HEK293 (cell line): ENCODE data around the gene HPSE2.
"Not testable (repeated sequence)": the region's sequence is repeated elsewhere in the genome, so short reads cannot be mapped to it uniquely, and the experiment has no call there.

Experiments used
- CTCF ChIA-PET: fragments of 350-600 bp; formaldehyde crosslinking; extraction: SDS; loops from one replicate; lab custom pipeline; 2021; ENCODE audit warnings: antibody characterized with exemption; lab: Yijun Ruan, JAX
- POLR2A ChIA-PET: fragments of 300-600 bp; formaldehyde crosslinking; extraction: SDS; loops from one replicate; lab custom pipeline; 2020; ENCODE audit warnings: antibody characterized with exemption, inconsistent platforms; lab: Yijun Ruan, JAX
- H3K27ac ChIP-seq: fragments of 200-500 bp; sonication (Bioruptor generic); 2 replicates; pipeline ENCODE4 v1.5.1; 2014; ENCODE audit warnings: low read depth, low read length, control low read depth, inconsistent platforms; ENCODE audit errors: extremely low read depth
- H3K36me3 ChIP-seq, 2 experiments: fragments of 200-500 bp in 1 of 2; sonication (Bioruptor generic) in 1 of 2; 1 replicate in 1 of 2; 2 replicates in 1 of 2; pipeline ENCODE4 v1.5.1; 2014 to 2017; ENCODE audit warnings: inconsistent platforms in 2 of 2, low read length in 2 of 2; ENCODE audit not compliant: control insufficient read depth in 2 of 2, insufficient read depth in 1 of 2
- H3K4me1 ChIP-seq: fragments of 200-500 bp; sonication (Bioruptor generic); 2 replicates; pipeline ENCODE4 v1.5.1; 2014; ENCODE audit warnings: mild to moderate bottlenecking, low read length, inconsistent platforms; ENCODE audit not compliant: control insufficient read depth, insufficient read depth
- H3K4me3 ChIP-seq: 2 replicates; pipeline ENCODE4 v1.5.1; 2011; ENCODE audit warnings: low read depth, mild to moderate bottlenecking, control low read depth, low read length, moderate library complexity
- H3K9me3 ChIP-seq: fragments of 200-500 bp; sonication (Bioruptor generic); 2 replicates; pipeline ENCODE4 v1.5.1; 2014; ENCODE audit warnings: low read depth, low read length, inconsistent platforms; ENCODE audit not compliant: control insufficient read depth, insufficient read depth
- PATZ1 ChIP-seq: fragments of 450-650 bp; formaldehyde crosslinking; IDR thresholded peaks from 2 replicates; pipeline ENCODE4 v1.5.1; 2016; ENCODE audit warnings: missing biosample characterization, missing genetic modification characterization
- ZBTB8A ChIP-seq: fragments of 450-650 bp; formaldehyde crosslinking; IDR thresholded peaks from 2 replicates; pipeline ENCODE4 v1.5.1; 2016; ENCODE audit warnings: missing biosample characterization, missing genetic modification characterization
- ZNF155 ChIP-seq: fragments of 450-650 bp; formaldehyde crosslinking; IDR thresholded peaks from 2 replicates; pipeline ENCODE4 v1.5.1; 2016; ENCODE audit warnings: missing biosample characterization, missing genetic modification characterization
- ZNF280D ChIP-seq: fragments of 450-650 bp; formaldehyde crosslinking; IDR thresholded peaks from 2 replicates; pipeline ENCODE4 v1.5.1; 2016; ENCODE audit warnings: missing biosample characterization, missing genetic modification characterization
- ZNF354C ChIP-seq: fragments of 450-650 bp; formaldehyde crosslinking; IDR thresholded peaks from 2 replicates; pipeline ENCODE4 v1.5.1; 2016; ENCODE audit warnings: missing biosample characterization, missing genetic modification characterization, low read depth, borderline replicate concordance
- ZNF426 ChIP-seq: fragments of 450-650 bp; formaldehyde crosslinking; IDR thresholded peaks from 2 replicates; pipeline ENCODE4 v1.5.1; 2017; ENCODE audit warnings: missing biosample characterization, missing genetic modification characterization, mild to moderate bottlenecking, inconsistent platforms, moderate library complexity
- ZNF596 ChIP-seq: fragments of 450-650 bp; IDR thresholded peaks from 2 replicates; pipeline ENCODE4 v1.5.0; 2018; ENCODE audit warnings: missing biosample characterization, mild to moderate bottlenecking, missing genetic modification characterization, moderate library complexity
- ZNF707 ChIP-seq: fragments of 450-650 bp; formaldehyde crosslinking; IDR thresholded peaks from 2 replicates; pipeline ENCODE4 v1.5.1; 2016; ENCODE audit warnings: missing biosample characterization, missing genetic modification characterization
- TF ChIP-seq, protein P1 (sequence below): fragments of 450-650 bp; formaldehyde crosslinking; IDR thresholded peaks from 2 replicates; pipeline ENCODE4 v1.5.1; 2016; ENCODE audit warnings: missing biosample characterization, missing genetic modification characterization
- TF ChIP-seq, protein P2 (sequence below): fragments of 450-650 bp; formaldehyde crosslinking; IDR thresholded peaks from 2 replicates; pipeline ENCODE4 v1.5.1; 2016; ENCODE audit warnings: missing biosample characterization, missing genetic modification characterization

The HPSE2 gene

DNA sequence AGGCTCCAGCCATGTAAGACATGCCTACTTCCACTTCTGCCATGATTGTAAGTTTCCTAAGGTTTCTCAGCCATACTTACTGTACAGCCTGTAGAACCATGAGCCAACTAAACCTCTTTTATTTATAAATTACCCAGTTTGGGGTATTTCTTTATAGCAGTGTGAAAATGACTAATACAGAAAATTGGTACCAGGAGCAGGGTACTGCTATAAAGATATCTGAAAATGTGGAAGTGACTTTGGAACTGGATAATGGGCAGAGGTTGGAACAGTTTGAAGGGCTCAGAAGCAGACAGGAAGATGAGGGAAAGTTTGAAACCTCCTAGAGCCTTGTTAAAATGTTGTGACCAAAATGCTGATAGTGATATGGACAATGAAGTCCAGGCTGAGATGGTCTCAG is 12.2 kb upstream of the HPSE2 start:
- H3K36me3 ChIP-seq, H3K4me1 ChIP-seq, POLR2A ChIA-PET, H3K9me3 ChIP-seq, CTCF ChIA-PET, H3K27ac ChIP-seq, H3K4me3 ChIP-seq: not testable (repeated sequence)
- TF ChIP-seq ZNF707 (tag by site-specific recombination), result peak; percentile 84

DNA sequence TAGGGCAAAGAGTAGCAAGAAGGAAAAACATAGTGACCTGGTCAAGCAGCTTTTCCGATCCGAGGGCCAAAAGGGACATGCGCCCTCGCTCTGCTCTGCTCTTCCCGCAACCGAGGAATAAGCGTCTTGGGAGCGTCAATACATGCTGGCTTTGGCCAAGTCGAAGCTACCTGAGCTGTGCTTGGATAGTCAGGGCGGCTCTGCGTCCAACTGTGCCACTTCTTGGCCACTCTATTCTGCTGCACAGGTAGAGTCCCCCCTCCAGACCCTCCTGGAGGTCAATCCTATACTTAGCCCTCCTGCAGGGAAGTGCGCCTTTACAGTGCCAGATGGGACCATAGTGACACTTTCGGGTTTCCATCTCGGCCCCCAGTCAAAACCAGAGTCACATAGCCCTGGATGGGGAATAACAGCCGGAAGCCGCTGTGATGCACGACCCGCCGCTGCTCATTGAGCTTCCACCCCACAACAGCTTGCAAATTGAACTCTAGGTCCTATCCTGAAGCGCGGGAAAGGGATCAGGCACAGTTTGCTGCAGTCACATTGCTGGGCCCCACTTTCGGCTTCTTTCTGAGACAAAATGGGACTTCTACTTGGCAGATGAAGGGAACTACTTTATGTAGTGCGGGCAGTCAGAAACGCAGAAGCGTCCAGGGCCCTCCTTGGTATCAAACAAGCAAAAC is 1.1 kb upstream of the HPSE2 start:
- no peaks in the 10 kb centered on the region for H3K36me3 ChIP-seq
- H3K9me3 ChIP-seq, result no peaks in the 10 kb centered on the region
- H3K4me3 ChIP-seq, result no peak overlapping the region
- no peak for TF ChIP-seq ZBTB8A (tag by site-specific recombination)
- TF ChIP-seq ZNF280D (tag by site-specific recombination), result no peak
- no peak for TF ChIP-seq ZNF426
- TF ChIP-seq, protein P1, sequence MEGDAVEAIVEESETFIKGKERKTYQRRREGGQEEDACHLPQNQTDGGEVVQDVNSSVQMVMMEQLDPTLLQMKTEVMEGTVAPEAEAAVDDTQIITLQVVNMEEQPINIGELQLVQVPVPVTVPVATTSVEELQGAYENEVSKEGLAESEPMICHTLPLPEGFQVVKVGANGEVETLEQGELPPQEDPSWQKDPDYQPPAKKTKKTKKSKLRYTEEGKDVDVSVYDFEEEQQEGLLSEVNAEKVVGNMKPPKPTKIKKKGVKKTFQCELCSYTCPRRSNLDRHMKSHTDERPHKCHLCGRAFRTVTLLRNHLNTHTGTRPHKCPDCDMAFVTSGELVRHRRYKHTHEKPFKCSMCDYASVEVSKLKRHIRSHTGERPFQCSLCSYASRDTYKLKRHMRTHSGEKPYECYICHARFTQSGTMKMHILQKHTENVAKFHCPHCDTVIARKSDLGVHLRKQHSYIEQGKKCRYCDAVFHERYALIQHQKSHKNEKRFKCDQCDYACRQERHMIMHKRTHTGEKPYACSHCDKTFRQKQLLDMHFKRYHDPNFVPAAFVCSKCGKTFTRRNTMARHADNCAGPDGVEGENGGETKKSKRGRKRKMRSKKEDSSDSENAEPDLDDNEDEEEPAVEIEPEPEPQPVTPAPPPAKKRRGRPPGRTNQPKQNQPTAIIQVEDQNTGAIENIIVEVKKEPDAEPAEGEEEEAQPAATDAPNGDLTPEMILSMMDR, result no peak
- TF ChIP-seq ZNF354C (tag by site-specific recombination), result no peak
- no peak for TF ChIP-seq ZNF155 (tag by site-specific recombination)
- TF ChIP-seq, protein P2, sequence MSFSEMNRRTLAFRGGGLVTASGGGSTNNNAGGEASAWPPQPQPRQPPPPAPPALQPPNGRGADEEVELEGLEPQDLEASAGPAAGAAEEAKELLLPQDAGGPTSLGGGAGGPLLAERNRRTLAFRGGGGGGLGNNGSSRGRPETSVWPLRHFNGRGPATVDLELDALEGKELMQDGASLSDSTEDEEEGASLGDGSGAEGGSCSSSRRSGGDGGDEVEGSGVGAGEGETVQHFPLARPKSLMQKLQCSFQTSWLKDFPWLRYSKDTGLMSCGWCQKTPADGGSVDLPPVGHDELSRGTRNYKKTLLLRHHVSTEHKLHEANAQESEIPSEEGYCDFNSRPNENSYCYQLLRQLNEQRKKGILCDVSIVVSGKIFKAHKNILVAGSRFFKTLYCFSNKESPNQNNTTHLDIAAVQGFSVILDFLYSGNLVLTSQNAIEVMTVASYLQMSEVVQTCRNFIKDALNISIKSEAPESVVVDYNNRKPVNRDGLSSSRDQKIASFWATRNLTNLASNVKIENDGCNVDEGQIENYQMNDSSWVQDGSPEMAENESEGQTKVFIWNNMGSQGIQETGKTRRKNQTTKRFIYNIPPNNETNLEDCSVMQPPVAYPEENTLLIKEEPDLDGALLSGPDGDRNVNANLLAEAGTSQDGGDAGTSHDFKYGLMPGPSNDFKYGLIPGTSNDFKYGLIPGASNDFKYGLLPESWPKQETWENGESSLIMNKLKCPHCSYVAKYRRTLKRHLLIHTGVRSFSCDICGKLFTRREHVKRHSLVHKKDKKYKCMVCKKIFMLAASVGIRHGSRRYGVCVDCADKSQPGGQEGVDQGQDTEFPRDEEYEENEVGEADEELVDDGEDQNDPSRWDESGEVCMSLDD, result no peak
- TF ChIP-seq PATZ1 (tag by site-specific recombination), result no peak
- no peak for TF ChIP-seq ZNF596
- POLR2A ChIA-PET, result no interaction called here
- H3K27ac ChIP-seq, result no peak overlapping the region
- peaks cover 3% of the 10 kb centered on the region; the same call in 1 of the 2 replicates for H3K4me1 ChIP-seq
- CTCF ChIA-PET, result interaction anchor here (0.7 kb wide), 1 partner anchor 123 kb away, joined by 3 read pairs; no protein-coding TSS in a partner anchor
